Measurements from ENCODE around the gene SH3TC1. TPM values are rescaled to one million over a fixed set of nuclear protein-coding genes. Genes with fewer than 3 reads are reported as not detected.

SH3TC1 gene
- polyA plus RNA-seq, 2 of the 4 experiments (the other 2 are of a cell fraction), result 2.8 to 7.4 TPM

DNA sequence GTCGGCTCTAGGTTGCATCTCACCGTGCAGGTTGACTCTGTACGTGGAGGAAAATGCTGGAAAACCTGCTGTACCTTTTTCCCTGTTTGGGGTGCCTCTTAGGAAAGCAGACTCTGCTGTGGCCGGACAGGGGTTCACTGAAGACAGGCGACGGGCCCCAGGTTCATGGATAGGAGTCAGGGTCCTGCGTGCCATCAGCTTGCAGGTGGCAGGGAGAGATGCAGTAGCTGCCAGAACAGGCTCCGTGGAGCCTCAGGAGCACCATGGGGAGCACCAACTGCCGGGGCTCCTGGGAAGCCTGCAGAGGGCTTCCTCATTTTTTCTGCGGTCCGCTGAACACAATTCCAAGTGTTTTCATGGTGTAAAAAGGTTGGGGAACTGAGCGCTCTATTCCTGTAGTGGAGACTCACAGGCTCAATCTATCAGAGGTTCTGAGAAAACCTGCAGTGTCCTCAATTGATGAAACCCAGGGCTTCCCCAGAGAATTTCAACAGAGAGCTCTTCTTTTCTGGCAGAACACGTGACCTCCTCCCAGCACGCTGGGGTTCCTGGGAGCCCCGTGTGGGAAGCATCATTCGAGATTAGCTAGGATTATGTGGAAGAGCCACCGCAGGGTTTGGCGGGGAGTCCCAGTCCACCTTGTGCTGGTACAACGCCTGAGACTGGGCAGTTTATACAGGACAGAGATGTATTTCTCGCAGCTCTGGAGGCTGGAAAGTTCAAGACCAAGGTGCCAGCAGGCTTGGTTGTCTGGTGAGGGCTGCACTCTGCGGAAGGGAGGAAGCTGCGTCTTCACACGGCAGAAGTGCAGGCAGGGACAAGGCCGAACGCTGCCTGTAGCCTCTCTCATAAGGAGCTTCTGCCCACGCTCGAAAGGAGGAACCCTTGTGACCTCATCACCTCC is 72.1 kb downstream of the SH3TC1 start:
- Histone ChIP-seq H3K4me2 (no peak overlapping the region), H3K27ac (no peak overlapping the region), H3K9me3 (no peaks in the 10 kb centered on the region), H3K4me3 (no peak overlapping the region), H3K4me1 (peaks cover 12% of the 10 kb centered on the region; the same call in 1 of the 3 replicates)
- no peak for TF ChIP-seq POLR2AphosphoS2 (conservative IDR thresholded peaks at IDR 0.05; ENCODE audit: low read length)
- no peak for TF ChIP-seq GATA3 (IDR thresholded peaks at IDR 0.05; ENCODE audit: borderline replicate concordance)
- TF ChIP-seq SREBF2 (IDR thresholded peaks at IDR 0.05), result no peak
- TF ChIP-seq CBX2 (IDR thresholded peaks at IDR 0.05; ENCODE audit: borderline replicate concordance, low read depth), result no peak
- no peak for TF ChIP-seq HOXA7 (CRISPR knock-in tag; IDR thresholded peaks at IDR 0.05)
- no peak for TF ChIP-seq ZSCAN20 (CRISPR knock-in tag; IDR thresholded peaks at IDR 0.05)
- no peak for TF ChIP-seq NR3C1 (IDR thresholded peaks at IDR 0.05)
- TF ChIP-seq RNF2 (IDR thresholded peaks at IDR 0.05; ENCODE audit: borderline replicate concordance, low read depth), result no peak
- TF ChIP-seq TFCP2L1 (CRISPR knock-in tag; IDR thresholded peaks at IDR 0.05), result no peak
- TF ChIP-seq TP53 (CRISPR knock-in tag; IDR thresholded peaks at IDR 0.05), result no peak
- TF ChIP-seq ZNF302 (CRISPR knock-in tag; IDR thresholded peaks at IDR 0.05), result no peak
- TF ChIP-seq, protein P1, sequence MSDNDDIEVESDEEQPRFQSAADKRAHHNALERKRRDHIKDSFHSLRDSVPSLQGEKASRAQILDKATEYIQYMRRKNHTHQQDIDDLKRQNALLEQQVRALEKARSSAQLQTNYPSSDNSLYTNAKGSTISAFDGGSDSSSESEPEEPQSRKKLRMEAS (IDR thresholded peaks at IDR 0.05), result no peak
- no peak for TF ChIP-seq HMGXB4 (CRISPR knock-in tag; IDR thresholded peaks at IDR 0.05; ENCODE audit: borderline replicate concordance)
- TF ChIP-seq CHD4 (IDR thresholded peaks at IDR 0.05; ENCODE audit: borderline replicate concordance), result no peak
- TF ChIP-seq PHF8 (IDR thresholded peaks at IDR 0.05; ENCODE audit: borderline replicate concordance, low read depth), result no peak
- no peak for TF ChIP-seq CBX8 (IDR thresholded peaks at IDR 0.05)
- TF ChIP-seq RAD21 (conservative IDR thresholded peaks at IDR 0.05 in 1 of 2, IDR thresholded peaks at IDR 0.05 in 1 of 2), result no peak
- TF ChIP-seq JUNB (IDR thresholded peaks at IDR 0.05), result no peak
- no peak for TF ChIP-seq RCOR1 (IDR thresholded peaks at IDR 0.05; ENCODE audit: low read depth, low read length)
- ChIA-PET POLR2A (no interaction called here), CTCF (interaction anchor here (1.2 to 2.1 kb wide), 3 partner anchors 10 to 132 kb away, joined by 3 to 7 read pairs (median 5); no protein-coding TSS in a partner anchor)
- ATAC-seq, result no peak
- WGBS (ENCODE audit: missing lambda C conversion rate), result 87% methylated on average over 25 of the region's 27 CpGs
- FAIRE-seq, result no peak
- no peak for DNase-seq (ENCODE audit: low read depth in 1 of 2, low spot score in 1 of 2)

DNA sequence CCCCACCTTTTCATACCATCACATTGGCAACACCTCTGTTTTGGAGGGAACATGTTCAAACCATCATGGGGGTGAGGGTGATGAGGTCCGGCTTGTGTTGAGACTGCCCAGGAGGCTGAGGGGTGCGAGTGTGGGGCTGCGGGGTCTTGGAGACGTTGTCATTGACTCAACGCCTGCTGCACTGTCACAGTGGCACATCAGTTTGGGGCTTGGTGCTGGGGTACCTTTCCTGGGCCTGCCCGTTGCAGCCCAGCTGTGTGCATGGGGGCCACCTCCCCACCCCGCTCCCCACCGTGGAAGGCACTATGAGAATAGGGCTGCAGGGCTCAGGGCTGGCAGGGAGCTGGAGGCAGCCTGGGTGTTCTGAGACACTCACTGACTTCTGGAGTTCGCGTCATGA is 72.7 kb downstream of the SH3TC1 start:
- FAIRE-seq, result no peak
- no peak overlapping the region for H3K4me3 ChIP-seq
- CTCF ChIA-PET, result interaction anchor here (0.6 to 2.1 kb wide), 5 partner anchors 9 to 132 kb away, joined by 3 to 7 read pairs (median 4); no protein-coding TSS in a partner anchor
- H3K9me3 ChIP-seq, result no peaks in the 10 kb centered on the region
- POLR2A ChIA-PET, result no interaction called here
- H3K4me2 ChIP-seq, result no peak overlapping the region
- H3K4me1 ChIP-seq, result peaks cover 18% of the 10 kb centered on the region
- WGBS (ENCODE audit: missing lambda C conversion rate), result 96% methylated on average over 4 of the region's 10 CpGs
- no peak for TF ChIP-seq CBX8 (IDR thresholded peaks at IDR 0.05)
- TF ChIP-seq EHF (CRISPR knock-in tag; IDR thresholded peaks at IDR 0.05), result no peak
- TF ChIP-seq ELK1 (IDR thresholded peaks at IDR 0.05; ENCODE audit: low read depth, low read length), result no peak
- no peak for DNase-seq (ENCODE audit: low read depth in 1 of 2, low spot score in 1 of 2)
- ATAC-seq, result no peak
- H3K27ac ChIP-seq, result no peak overlapping the region
